Measurements from ENCODE around the gene RFC5.

DNA sequence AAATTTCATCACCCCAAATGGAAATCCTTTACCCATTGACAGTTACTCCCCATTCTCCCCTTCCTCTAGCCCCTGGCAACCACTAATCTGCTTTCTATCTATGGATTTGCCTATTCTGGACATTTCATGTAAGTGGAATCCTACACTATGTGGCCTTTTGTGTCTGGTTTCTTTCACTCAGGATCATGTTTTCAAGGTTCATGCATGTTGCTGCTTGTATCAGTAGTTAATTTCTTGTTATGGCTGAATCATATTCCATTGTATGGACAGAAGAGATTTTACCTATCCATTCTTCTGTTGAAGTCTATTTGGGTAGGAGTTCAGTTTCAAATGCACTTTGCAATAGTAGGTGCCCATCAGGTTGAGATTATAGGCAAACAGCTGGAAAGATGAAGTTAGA is 1.4 kb downstream of the RFC5 start:
- TF ChIP-seq, protein P1, sequence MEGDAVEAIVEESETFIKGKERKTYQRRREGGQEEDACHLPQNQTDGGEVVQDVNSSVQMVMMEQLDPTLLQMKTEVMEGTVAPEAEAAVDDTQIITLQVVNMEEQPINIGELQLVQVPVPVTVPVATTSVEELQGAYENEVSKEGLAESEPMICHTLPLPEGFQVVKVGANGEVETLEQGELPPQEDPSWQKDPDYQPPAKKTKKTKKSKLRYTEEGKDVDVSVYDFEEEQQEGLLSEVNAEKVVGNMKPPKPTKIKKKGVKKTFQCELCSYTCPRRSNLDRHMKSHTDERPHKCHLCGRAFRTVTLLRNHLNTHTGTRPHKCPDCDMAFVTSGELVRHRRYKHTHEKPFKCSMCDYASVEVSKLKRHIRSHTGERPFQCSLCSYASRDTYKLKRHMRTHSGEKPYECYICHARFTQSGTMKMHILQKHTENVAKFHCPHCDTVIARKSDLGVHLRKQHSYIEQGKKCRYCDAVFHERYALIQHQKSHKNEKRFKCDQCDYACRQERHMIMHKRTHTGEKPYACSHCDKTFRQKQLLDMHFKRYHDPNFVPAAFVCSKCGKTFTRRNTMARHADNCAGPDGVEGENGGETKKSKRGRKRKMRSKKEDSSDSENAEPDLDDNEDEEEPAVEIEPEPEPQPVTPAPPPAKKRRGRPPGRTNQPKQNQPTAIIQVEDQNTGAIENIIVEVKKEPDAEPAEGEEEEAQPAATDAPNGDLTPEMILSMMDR (IDR thresholded peaks at IDR 0.05 in 8 of 11, conservative IDR thresholded peaks at IDR 0.05 in 3 of 11) = no peak
- TF ChIP-seq POLR2A (IDR thresholded peaks at IDR 0.05) (no peak), POLR2AphosphoS5 (IDR thresholded peaks at IDR 0.05) (no peak)

All from spleen (tissue), 7 donors.